ENCODE data around the gene VAV1. TPM values are rescaled to one million over a fixed set of nuclear protein-coding genes. Genes with fewer than 3 reads are reported as not detected.
"Not testable (repeated sequence)": the region's sequence is repeated elsewhere in the genome, so short reads cannot be mapped to it uniquely, and the experiment has no call there.

Gene VAV1
- total RNA-seq, 5 donors from 2014 or later (not counting 1 experiment from before 2014, with no cell fraction given): 82.5 to 114 (median 92.2) TPM

DNA sequence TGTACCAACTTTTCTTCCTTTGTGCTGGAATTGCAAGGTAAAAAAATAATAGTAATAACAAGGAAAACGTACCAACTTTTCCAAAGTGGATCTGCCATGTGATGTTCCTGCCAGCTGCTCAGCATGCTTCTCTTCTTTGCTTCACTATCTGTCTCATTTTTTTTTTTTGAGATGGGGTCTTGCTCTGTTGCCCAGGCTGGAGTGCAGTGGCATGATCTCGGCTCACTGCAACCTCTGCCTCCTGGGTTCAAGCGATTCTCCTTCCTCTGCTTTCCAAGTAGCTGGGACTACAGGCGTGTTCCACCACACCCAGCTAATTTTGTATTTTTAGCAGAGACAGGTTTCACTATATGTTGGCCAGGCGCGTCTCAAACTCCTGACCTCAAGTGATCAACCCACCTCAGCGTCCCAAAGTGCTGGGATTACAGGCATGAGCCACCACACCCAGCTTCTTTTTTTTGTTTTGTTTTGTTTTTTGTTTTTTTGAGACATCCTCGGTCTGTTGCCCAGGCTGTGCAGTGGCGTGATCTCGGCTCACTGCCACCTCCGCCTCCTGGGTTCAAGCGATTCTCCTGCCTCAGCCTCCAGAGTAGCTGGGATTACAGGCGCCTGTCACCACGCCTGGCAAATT lies 27.8 kb downstream of the VAV1 start:
- H3K4me1 Mint-ChIP-seq: peaks cover 68 to 78% (median 75%) of the 10 kb centered on the region in 3 donors
- ATAC-seq (replicated peaks in 1 of 4); H3K27me3 ChIP-seq (replicated peaks in 1 of 2; ENCODE audit: control insufficient read depth in 2 of 2, extremely low read depth in 1 of 2, insufficient read depth in 2 of 2, low read length in 1 of 2); H3K27me3 Mint-ChIP-seq; H3K9me3 Mint-ChIP-seq; H3K9me3 ChIP-seq; H3K36me3 Mint-ChIP-seq: not testable (repeated sequence)
- CTCF ChIA-PET: interaction anchor here (0.6 to 1.0 kb wide), 6 partner anchors 9 to 1815 kb away, joined by 3 to 5 read pairs (median 4); no protein-coding TSS in a partner anchor
- peaks cover 3 to 15% of the 10 kb centered on the region in 2 donors for H3K36me3 ChIP-seq (ENCODE audit: control insufficient read depth in 2 of 2, extremely low read depth in 1 of 2, insufficient read depth in 1 of 2, low read length in 1 of 2)
- H3K27ac ChIP-seq (ENCODE audit: low read length): peak overlapping the region; percentile 80
- H3K4me3 ChIP-seq (ENCODE audit: control insufficient read depth in 1 of 2, extremely low read depth in 1 of 2, low read length in 1 of 2): peak overlapping the region; percentile 15 to 51
- H3K4me3 Mint-ChIP-seq: peak overlapping the region; percentile 75 to 87 (median 84)
- peak overlapping the region; percentile 94 to 98 for H3K27ac Mint-ChIP-seq
- POLR2A ChIA-PET: interaction anchor here (0.6 to 1.4 kb wide), 4 partner anchors 27 to 141 kb away, joined by 3 to 13 read pairs (median 3); partner anchors contain the start of gene VAV1 (in 2 of the 2)
- peak in 1 of 35 experiments; percentile 5 for DNase-seq
- WGBS (ENCODE audit: insufficient coverage): 20% methylated on average over 2 of the region's 14 CpGs
- peaks cover 27 to 79% of the 10 kb centered on the region in 2 experiments for H3K4me1 ChIP-seq (ENCODE audit: control insufficient read depth in 1 of 2, extremely low read depth in 1 of 2, insufficient read depth in 2 of 2, low read length in 2 of 2)

DNA sequence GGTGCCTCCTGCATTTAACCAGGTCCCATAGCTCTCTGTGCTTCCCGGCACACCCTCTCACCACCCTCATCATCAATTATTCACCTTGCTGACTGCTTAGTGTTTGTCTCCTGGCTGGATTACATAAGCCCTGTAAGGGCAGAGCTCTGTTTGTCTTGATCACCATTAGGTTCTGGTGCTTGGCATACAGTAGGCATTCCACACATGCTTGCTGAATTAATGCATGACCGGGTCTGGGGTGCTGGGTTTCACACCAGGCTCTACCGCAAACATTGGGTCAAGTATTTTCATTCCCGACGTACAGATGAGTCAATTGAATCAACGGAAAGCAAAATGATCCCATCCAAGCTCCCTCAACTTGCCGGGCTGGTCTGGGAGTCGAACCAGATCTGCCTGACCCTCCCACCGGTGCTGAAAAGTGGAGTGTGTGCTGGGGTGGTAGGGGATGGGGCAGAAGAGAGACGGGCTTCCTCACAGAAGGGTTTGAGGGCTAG lies 28.5 kb downstream of the VAV1 start:
- 0% methylated on average over 5 of the region's 10 CpGs for WGBS (ENCODE audit: insufficient coverage)
- H3K27me3 ChIP-seq (replicated peaks in 1 of 2; ENCODE audit: control insufficient read depth in 2 of 2, extremely low read depth in 1 of 2, insufficient read depth in 2 of 2, low read length in 1 of 2): no peaks in the 10 kb centered on the region
- peak overlapping the region; percentile 75 to 87 (median 84) for H3K4me3 Mint-ChIP-seq
- H3K4me1 ChIP-seq (ENCODE audit: control insufficient read depth in 1 of 2, extremely low read depth in 1 of 2, insufficient read depth in 2 of 2, low read length in 2 of 2): peaks cover 27 to 79% of the 10 kb centered on the region in 2 experiments
- ChIA-PET POLR2A (interaction anchor here (1.1 to 1.4 kb wide), 2 partner anchors 27 to 28 kb away, joined by 3 read pairs; partner anchors contain the start of gene VAV1 (in 1 of the 2)), CTCF (interaction anchor here in 1 of 2 donors (0.6 to 1.0 kb wide), 5 partner anchors 10 to 142 kb away, joined by 3 to 5 read pairs (median 4); partner anchors contain the start of gene GPR108)
- ATAC-seq (replicated peaks in 1 of 4) (peak in 1 of 4 experiments; percentile 8), DNase-seq (peak in 2 of 35 experiments; percentile 19 to 44)
- H3K27me3 Mint-ChIP-seq: no peaks in the 10 kb centered on the region
- H3K36me3 Mint-ChIP-seq: peaks cover 5% of the 10 kb centered on the region
- H3K36me3 ChIP-seq (ENCODE audit: control insufficient read depth in 2 of 2, extremely low read depth in 1 of 2, insufficient read depth in 1 of 2, low read length in 1 of 2): peaks cover 4 to 11% of the 10 kb centered on the region in 2 donors
- no peaks in the 10 kb centered on the region for H3K9me3 ChIP-seq
- H3K4me1 Mint-ChIP-seq: peaks cover 63 to 72% (median 70%) of the 10 kb centered on the region in 3 donors
- H3K27ac ChIP-seq (ENCODE audit: low read length): peak overlapping the region; percentile 80
- H3K4me3 ChIP-seq (ENCODE audit: control insufficient read depth in 1 of 2, extremely low read depth in 1 of 2, low read length in 1 of 2): peak overlapping the region; percentile 51 to 54
- H3K9me3 Mint-ChIP-seq: no peaks in the 10 kb centered on the region
- H3K27ac Mint-ChIP-seq: peak overlapping the region; percentile 94 to 98

DNA sequence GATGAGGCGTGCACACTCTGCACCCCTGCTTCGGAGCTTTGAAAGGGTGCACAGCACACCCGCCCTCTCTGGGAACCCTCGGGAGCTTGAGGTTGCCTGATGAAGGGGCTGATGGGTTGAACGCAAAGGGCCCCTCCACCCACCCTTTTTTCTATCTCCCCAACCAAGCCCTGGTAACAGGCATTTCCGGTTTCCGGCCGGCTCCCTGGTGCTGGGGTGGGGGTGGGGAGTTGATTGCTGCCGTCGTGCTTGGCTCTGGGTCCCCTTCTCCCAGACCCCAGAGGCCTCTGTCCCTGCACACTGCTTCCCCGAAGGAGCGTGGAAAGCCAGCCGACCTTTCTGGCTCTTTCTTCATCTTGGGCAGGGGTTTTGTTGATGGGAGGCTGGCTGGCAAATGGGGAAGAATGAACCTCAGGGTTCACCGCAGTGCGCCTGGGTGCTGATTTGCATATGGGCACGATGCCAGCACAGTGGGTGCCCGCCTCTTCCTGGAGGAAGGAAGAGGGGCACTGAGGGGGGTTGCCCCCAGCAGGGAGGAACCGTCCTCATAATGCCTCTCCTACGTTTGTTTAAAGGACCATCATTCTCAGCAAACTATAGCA lies 29.1 kb downstream of the VAV1 start:
- ATAC-seq (replicated peaks in 1 of 4) (peak; percentile 73 to 88 (median 84)), DNase-seq (peak; percentile 68 to 91 (median 77))
- Histone ChIP-seq H3K27me3 (replicated peaks in 1 of 2; ENCODE audit: control insufficient read depth in 2 of 2, extremely low read depth in 1 of 2, insufficient read depth in 2 of 2, low read length in 1 of 2) (no peaks in the 10 kb centered on the region), H3K27ac (ENCODE audit: low read length) (peak overlapping the region; percentile 80), H3K36me3 (ENCODE audit: control insufficient read depth in 2 of 2, extremely low read depth in 1 of 2, insufficient read depth in 1 of 2, low read length in 1 of 2) (peaks cover 4 to 9% of the 10 kb centered on the region in 2 donors), H3K4me1 (ENCODE audit: control insufficient read depth in 1 of 2, extremely low read depth in 1 of 2, insufficient read depth in 2 of 2, low read length in 2 of 2) (peaks cover 26 to 79% of the 10 kb centered on the region in 2 experiments), H3K4me3 (ENCODE audit: control insufficient read depth in 1 of 2, extremely low read depth in 1 of 2, low read length in 1 of 2) (peak overlapping the region; percentile 51 to 54), H3K9me3 (no peaks in the 10 kb centered on the region)
- WGBS (ENCODE audit: insufficient coverage): 0% methylated on average over 5 of the region's 19 CpGs
- Mint-ChIP-seq H3K27ac (peak overlapping the region; percentile 94 to 98), H3K36me3 (peaks cover 2% of the 10 kb centered on the region), H3K27me3 (no peaks in the 10 kb centered on the region), H3K9me3 (no peaks in the 10 kb centered on the region), H3K4me3 (peak overlapping the region; percentile 75 to 87 (median 84)), H3K4me1 (peaks cover 62 to 71% (median 68%) of the 10 kb centered on the region in 3 donors)
- ChIA-PET CTCF (interaction anchor here in 1 of 2 donors (0.6 to 1.0 kb wide), 4 partner anchors 10 to 141 kb away, joined by 3 to 4 read pairs (median 4); partner anchors contain the start of gene GPR108), POLR2A (interaction anchor here (1.1 to 1.4 kb wide), 2 partner anchors 28 to 29 kb away, joined by 3 read pairs; partner anchors contain the start of gene VAV1 (in 1 of the 2))

DNA sequence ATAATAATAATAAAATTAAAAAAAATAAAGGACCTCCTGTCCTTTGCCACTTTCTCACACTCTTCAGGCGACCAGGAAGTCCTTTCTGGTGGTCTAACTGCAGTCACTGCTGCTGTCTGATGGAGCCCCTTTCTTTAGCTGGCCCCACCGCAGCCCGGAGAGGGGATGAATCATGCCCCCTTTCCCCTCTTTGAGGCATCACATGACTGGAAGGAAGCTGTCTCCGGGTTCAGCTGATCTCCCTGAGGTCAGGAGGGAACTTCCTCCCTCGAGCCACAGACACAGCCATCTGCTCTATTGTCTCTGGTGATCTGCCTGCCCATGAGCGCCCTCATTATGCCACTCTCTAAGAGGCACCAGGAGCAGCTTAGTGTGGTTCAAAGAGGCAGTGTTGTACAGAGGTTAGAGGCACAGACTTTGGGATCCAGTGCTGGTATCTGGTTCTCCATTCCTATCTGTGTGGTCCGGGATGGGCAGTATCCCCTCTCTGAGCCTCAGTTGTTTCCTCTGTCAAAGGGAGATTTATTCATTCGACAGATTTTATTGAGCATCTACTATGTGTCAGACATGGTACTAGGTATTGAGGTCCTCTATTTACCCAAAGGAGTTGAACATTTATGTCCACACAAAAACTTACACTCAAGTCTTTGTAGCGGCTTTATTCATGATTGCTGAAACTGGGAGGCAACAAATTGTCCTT lies 30.0 kb downstream of the VAV1 start:
- no peaks in the 10 kb centered on the region for H3K9me3 ChIP-seq
- Mint-ChIP-seq H3K36me3 (no peaks in the 10 kb centered on the region), H3K9me3 (no peaks in the 10 kb centered on the region), H3K4me1 (peaks cover 59 to 70% (median 66%) of the 10 kb centered on the region in 3 donors), H3K4me3 (peak overlapping the region; percentile 75 to 87 (median 81)), H3K27ac (peak overlapping the region; percentile 92 to 95), H3K27me3 (no peaks in the 10 kb centered on the region)
- 61% methylated on average over 4 of the region's 9 CpGs for WGBS (ENCODE audit: insufficient coverage)
- H3K4me1 ChIP-seq (ENCODE audit: control insufficient read depth in 1 of 2, extremely low read depth in 1 of 2, insufficient read depth in 2 of 2, low read length in 2 of 2): peaks cover 28 to 77% of the 10 kb centered on the region in 2 experiments
- ATAC-seq (replicated peaks in 1 of 4) (peak; percentile 17 to 72 (median 41)), DNase-seq (peak; percentile 14 to 78 (median 46))
- no peaks in the 10 kb centered on the region for H3K27me3 ChIP-seq (replicated peaks in 1 of 2; ENCODE audit: control insufficient read depth in 2 of 2, extremely low read depth in 1 of 2, insufficient read depth in 2 of 2, low read length in 1 of 2)
- H3K4me3 ChIP-seq (ENCODE audit: control insufficient read depth in 1 of 2, extremely low read depth in 1 of 2, low read length in 1 of 2): peak overlapping the region; percentile 15 to 54
- H3K36me3 ChIP-seq (ENCODE audit: control insufficient read depth in 2 of 2, extremely low read depth in 1 of 2, insufficient read depth in 1 of 2, low read length in 1 of 2): peaks cover 4 to 7% of the 10 kb centered on the region in 2 donors
- ChIA-PET CTCF (interaction anchor here in 1 of 2 donors (0.6 kb wide), 1 partner anchor 87 kb away, joined by 3 read pairs; no protein-coding TSS in a partner anchor), POLR2A (interaction anchor here in 1 of 2 donors (0.7 kb wide), 1 partner anchor 30 kb away, joined by 5 read pairs; the partner anchor contains the start of gene VAV1)
- peak overlapping the region; percentile 78 for H3K27ac ChIP-seq (ENCODE audit: low read length)

DNA sequence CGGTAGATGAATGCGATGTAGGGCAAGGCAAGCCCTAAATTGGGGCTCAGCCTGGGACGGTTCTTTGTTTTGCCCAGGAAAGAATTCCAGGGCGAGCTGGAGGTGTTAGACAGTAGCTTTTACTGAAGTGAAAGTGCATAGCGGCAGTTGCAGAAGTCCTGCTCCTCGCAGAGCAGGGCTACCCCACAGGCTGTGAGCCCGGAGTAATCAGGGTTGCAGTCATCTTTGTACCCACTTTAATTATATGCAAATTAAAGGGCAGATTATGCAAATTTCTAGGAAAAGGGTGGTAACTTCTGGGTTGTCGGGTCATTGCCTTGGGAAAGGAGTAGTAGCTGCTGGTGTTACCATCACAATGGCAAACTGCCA lies 30.5 kb downstream of the VAV1 start:
- no peaks in the 10 kb centered on the region for H3K36me3 Mint-ChIP-seq
- H3K27ac Mint-ChIP-seq: peak overlapping the region; percentile 92 to 95
- no peaks in the 10 kb centered on the region for H3K9me3 Mint-ChIP-seq
- H3K27me3 ChIP-seq (replicated peaks in 1 of 2; ENCODE audit: control insufficient read depth in 2 of 2, extremely low read depth in 1 of 2, insufficient read depth in 2 of 2, low read length in 1 of 2): no peaks in the 10 kb centered on the region
- no peak overlapping the region for H3K4me3 ChIP-seq (ENCODE audit: control insufficient read depth in 1 of 2, extremely low read depth in 1 of 2, low read length in 1 of 2)
- WGBS (ENCODE audit: insufficient coverage): 82% methylated on average over 3 of the region's 8 CpGs
- H3K27me3 Mint-ChIP-seq: no peaks in the 10 kb centered on the region
- peaks cover 26 to 74% of the 10 kb centered on the region in 2 experiments for H3K4me1 ChIP-seq (ENCODE audit: control insufficient read depth in 1 of 2, extremely low read depth in 1 of 2, insufficient read depth in 2 of 2, low read length in 2 of 2)
- DNase-seq: no peak
- H3K4me1 Mint-ChIP-seq: peaks cover 59 to 70% (median 62%) of the 10 kb centered on the region in 3 donors
- ChIA-PET POLR2A (interaction anchor here in 1 of 2 donors (0.7 kb wide), 1 partner anchor 30 kb away, joined by 5 read pairs; the partner anchor contains the start of gene VAV1), CTCF (interaction anchor here in 1 of 2 donors (0.6 to 0.8 kb wide), 2 partner anchors 21 to 87 kb away, joined by 3 read pairs; no protein-coding TSS in a partner anchor)
- ATAC-seq (replicated peaks in 1 of 4): no peak
- H3K4me3 Mint-ChIP-seq: peak overlapping the region; percentile 75 to 87 (median 81)
- peak overlapping the region; percentile 78 for H3K27ac ChIP-seq (ENCODE audit: low read length)
- no peaks in the 10 kb centered on the region for H3K9me3 ChIP-seq
- peaks cover 4 to 7% of the 10 kb centered on the region in 2 donors for H3K36me3 ChIP-seq (ENCODE audit: control insufficient read depth in 2 of 2, extremely low read depth in 1 of 2, insufficient read depth in 1 of 2, low read length in 1 of 2)
